NCI-H748 treated with DMSO at 0.1 percent for 48 hours (cell line): ENCODE results near the gene SIDT2.
"Not testable (repeated sequence)": the region's sequence is repeated elsewhere in the genome, so short reads cannot be mapped to it uniquely, and the experiment has no call there.

Source experiments
- DNase-seq: peaks from one replicate; lab custom pipeline; 2025; lab: John Stamatoyannopoulos, UW

Gene SIDT2

DNA sequence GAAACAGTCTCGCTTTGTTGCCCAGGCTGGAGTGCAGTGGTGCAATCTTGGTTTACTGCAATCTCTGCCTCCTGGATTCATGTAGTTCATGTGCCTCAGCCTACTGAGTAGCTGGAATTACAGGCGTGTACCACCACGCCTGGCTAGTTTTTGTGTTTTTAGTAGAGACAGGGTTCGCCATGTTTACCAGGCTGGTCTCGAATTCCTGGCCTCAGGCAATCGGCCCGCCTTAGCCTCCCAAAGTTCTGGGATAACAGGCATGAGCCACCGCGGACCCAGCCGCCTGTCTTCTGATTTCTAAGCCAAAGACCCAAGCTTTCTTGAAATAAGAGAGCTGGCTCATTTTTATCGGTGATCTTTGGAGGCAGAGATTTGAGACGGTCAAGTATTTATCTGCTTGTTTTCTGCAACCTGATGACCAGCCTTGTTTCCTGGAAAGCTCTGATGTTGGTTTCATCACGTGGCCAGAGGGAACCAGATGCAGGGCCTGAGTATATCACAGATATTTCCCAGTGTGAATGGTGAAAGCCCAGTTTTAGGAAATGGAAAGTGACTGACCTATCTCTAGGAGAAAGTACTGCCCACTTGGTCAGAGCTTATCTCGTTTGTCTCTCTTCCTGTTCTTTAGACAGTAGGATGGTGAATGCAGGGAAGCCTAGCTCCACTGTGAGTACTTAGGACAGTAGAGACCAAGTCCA lies 5.7 kb upstream of the SIDT2 start:
- DNase-seq = no peak

DNA sequence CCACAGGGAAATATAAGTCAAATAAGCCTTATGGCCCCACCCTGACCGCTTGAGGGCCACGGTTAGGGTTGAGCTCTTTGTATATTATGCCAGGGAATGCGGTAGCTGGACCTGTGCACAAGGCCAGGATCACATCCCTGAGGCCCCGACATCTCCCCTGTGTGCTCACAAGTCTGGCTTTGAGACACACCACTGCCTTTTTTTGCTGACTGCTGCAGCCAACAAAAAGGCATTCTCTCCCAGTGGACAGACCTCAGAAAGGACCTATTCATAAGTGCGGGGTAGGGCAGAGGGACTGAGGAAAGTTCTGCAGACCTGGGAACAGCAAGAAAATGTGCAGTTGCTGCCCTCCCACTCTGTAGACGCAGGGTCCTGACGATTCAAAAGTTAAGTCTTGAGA lies 3.4 kb upstream of the SIDT2 start:
- no peak for DNase-seq

DNA sequence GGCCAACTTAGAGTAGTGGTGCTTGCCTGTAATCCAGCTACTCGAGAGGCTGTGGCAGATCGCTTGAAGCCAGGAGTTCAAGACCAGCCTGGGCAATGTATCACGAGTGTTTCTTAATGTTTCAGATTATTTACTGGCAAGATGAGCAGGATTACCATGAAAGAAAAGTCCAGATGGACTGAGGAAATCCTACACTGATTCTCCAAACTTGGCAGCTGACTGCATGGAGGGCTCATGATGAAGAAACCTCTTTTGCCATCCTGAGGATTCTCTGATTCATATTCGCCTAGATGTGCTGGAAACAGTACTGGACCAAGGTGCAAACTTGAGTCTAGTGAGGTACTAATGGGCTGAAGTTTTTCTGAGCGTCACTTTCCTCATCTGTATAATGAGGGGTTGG lies 2.8 kb upstream of the SIDT2 start:
- DNase-seq = no peak

- DNase-seq = no peak
Observed at GRCh38 chr11:117176186-117176585, 2.4 kb upstream of the SIDT2 start.

DNA sequence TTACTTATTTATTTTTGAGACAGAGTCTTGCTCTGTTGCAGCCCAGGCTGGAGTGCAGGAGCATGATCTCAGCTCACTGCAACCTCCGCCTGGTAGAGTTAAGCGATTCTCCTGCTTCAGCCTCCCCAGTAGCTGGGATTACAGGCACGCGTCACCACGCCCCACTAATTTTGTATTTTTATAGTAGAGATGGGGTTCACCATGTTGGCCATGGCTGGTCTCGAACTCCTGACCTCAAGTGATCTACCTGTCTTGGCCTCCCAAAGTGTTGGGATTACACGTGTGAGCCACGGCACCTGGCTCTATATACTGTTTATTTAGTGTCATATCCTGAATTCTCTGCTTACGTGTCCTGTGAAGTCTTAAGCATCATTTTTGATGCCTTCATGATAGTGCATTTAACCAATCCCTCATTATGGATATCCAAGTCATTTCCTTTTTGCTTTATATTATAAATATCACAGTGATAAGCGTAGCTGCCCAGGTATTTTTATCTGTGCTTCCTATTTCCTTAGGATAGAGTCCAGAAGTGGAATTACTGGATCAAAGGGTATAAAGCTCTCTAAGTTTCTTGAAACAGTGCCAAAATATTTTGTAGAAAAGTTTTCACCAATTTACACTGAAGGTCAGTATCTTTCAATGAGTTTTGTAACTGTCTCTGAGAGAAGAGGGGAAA lies 871 bp upstream of the SIDT2 start:
- no peak for DNase-seq

DNA sequence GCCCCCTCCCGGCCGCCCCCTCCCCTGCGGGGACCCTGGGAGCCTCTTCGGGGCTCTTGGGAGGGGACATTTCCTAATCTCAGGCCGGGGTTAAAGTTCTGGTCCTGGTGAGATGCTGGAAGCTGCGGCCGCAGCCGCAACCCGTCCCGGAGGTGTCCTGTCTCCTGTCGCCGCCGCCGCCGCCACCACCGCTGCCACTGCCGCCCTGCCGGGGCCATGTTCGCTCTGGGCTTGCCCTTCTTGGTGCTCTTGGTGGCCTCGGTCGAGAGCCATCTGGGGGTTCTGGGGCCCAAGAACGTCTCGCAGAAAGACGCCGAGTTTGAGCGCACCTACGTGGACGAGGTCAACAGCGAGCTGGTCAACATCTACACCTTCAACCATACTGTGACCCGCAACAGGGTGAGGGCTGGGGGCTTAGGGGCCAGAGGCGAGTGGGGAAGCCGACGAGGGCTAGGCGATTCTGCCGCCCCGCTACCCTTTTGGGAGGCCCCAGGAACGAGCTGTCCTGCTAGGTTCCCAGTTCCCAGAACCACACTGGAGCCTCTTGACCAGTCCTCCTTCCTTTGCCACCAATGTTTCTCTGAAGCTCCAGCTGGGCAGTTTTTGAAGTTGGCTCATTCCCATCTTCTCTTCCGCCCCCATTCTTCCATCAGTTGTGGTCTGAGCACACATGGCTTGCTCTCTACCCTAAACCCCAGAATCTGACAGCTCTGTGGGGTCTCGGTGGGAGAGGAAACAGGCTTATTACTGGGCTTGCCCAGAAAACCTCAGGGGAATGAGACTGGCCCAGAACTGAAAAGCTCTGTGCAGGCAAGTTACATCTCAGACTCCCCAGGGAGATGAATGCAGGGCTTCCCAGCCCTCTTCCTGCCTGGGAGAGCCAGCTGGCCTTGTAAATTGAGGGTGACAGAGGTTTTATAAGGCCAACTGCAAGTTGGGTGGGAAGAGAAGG lies 781 bp downstream of the SIDT2 start:
- DNase-seq = no peak

GRCh38 chr11:117180020-117180419 lies 1.5 kb downstream of the SIDT2 start:
- DNase-seq = no peak

DNA sequence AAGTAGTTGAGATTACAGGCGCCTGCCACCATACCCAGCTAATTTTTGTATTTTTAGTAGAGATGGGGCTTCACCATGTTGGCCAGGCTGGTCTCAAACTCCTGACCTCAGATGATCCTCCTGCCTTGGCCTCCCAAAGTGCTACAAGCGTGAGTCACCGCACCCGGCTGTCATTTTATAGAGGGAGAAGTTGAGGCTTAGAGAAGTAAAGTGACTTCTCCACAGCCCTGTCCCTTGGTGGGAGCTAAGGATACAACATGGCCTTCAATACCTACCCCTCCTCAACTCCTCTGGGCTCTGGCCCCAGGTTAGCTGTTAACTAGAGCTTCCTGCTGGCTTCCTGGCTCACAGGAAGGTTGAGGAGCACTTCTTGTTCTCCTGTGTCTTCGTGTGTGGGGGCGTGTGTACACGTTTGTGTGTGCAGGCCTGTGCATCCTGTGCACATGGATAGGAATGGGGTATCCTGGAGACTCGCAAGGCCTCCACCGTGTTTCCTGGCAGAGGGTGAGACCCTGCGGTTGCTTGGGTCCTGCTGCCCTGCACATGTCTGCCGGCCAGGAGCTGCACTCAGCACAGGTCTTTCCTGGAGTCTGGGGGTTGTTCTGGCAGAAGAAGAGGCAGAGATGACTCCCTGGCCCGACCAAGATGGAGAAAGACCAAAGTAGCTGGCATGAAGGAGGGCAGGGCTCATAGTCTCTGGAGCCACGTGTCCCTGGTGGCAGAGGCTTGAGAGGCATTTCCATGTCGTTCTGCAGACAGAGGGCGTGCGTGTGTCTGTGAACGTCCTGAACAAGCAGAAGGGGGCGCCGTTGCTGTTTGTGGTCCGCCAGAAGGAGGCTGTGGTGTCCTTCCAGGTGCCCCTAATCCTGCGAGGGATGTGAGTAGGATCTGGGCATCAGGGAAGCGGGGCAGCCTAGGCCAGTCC lies 2.4 kb downstream of the SIDT2 start:
- DNase-seq = no peak

GRCh38 chr11:117181586-117182550 lies 3.3 kb downstream of the SIDT2 start:
- DNase-seq = no peak

GRCh38 chr11:117182551-117182935 lies 4.0 kb downstream of the SIDT2 start:
- no peak for DNase-seq

DNA sequence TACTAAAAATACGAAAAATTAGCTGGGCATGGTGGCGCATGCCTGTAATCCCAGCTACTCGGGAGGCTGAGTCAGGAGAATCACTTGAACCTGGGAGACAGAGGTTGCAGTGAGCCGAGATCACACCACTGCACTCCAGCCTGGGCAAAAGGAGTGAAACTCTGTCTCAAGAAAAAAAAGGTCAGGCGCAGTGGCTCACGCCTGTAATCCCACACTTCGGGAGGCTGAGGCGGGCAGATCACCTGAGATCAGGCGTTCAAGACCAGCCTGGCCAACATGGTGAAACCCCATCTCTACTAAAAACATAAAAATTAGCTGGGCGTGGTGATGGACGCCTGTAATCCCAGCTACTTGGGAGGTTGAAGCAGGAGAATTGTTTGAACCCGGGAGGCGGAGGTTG lies 4.6 kb downstream of the SIDT2 start:
- DNase-seq = not testable (repeated sequence)

DNA sequence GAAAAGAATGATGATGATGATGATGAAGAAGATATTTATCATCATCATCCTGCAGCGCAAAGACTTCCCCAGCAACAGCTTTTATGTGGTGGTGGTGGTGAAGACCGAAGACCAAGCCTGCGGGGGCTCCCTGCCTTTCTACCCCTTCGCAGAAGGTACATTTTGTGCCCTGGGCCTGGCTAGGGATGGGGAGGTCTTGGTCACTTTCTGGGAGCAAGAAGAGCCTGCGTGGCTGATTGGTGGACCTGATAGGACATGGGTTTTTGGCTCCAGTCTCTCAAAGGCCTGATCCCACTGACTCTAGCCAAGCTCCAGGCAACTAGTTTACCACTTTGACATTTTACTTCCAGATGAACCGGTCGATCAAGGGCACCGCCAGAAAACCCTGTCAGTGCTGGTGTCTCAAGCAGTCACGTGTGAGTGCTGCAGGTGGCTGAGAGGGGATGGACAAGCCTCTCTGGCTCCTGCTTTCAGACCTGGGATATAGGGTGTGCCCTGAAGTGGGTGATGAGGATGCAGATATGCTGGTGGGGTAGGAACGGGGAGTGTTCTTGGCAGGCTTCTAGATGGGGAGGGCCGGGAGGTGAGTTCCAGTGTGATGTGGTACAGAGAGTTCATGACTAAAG lies 5.3 kb downstream of the SIDT2 start:
- no peak for DNase-seq

DNA sequence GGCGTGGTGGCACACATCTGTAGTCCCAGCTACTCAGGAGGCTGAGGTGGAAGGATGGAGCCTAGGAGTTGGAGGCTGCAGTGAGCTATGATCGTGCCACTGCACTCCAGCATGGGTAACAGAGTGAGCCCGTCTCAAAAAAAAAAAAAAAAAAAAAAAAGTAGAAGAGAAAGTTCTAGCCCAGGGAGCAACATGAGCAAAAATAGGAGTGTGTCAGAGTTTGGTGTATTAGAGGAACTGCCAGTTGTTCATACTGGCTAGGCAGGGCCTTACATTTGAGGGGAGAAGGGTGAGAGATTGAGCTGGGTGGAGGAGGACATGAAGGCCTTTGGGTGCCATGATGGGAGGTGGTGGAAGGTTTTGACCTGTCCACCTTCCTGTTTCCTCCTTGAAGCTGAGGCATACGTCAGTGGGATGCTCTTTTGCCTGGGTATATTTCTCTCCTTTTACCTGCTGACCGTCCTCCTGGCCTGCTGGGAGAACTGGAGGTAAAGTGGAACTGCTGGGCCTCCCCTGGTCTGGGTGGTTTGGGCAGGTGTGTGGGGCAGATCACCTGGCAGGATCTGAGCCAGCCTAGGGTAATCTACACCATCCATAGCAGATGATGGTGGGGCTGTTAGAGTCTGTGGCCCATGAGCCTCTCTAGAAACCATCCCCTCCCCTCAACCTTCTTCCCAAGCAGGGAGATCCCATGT lies 7.3 kb downstream of the SIDT2 start:
- DNase-seq = no peak

DNA sequence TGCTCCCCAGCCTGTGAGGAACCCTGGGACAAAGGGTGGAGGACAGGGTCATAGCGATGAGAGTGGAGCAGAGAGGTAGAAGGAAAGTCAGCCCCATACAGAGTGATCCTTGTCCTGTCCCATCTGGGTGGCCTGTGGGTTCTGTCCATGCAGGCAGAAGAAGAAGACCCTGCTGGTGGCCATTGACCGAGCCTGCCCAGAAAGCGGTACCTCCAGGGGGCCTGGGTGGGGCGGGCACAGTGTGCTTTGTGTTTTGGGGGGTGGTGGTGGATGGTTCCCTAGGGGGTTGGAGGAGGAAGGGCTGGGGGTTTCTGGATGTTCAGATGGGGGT lies 7.9 kb downstream of the SIDT2 start:
- DNase-seq = no peak

GRCh38 chr11:117187007-117187406 lies 8.5 kb downstream of the SIDT2 start:
- no peak for DNase-seq

DNA sequence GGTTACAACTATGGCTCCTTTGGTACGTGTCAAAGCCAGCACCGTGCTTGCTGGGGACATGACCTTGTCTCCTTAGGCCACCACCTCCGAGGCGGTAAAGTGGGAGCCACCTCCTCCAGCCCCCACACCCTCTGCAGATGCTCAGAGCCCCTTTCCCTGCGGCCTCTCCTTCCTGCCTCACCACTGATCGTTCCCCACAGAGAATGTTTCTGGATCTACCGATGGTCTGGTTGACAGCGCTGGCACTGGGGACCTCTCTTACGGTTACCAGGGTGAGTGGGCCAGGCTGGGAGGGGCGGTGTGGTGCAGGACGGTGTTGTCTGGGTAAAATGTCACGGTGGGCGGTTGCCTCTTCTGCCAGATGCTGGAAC lies 8.9 kb downstream of the SIDT2 start:
- no peak for DNase-seq

GRCh38 chr11:117187799-117188481 lies 9.4 kb downstream of the SIDT2 start:
- no peak for DNase-seq

- no peak for DNase-seq
Observed at GRCh38 chr11:117188620-117189081, 10.1 kb downstream of the SIDT2 start.
